Endodermal cell (in vitro differentiated cells): ENCODE measurements around the gene TADA3. TPM values are rescaled to one million over a fixed set of nuclear protein-coding genes. Genes with fewer than 3 reads are reported as not detected.
"Not testable (repeated sequence)": the region's sequence is repeated elsewhere in the genome, so short reads cannot be mapped to it uniquely, and the experiment has no call there.

ENCODE experiments used
- DNase-seq: peaks from one replicate; pipeline ENCODE4 v3.0.0-alpha.2; 2017
- H3K27ac ChIP-seq: 2 replicates; pipeline ENCODE4 v1.5.1; 2013; ENCODE audit warnings: mild to moderate bottlenecking, low read depth, low read length, moderate library complexity
- H3K27me3 ChIP-seq: 2 replicates; pipeline ENCODE4 v1.6.1; 2013; ENCODE audit warnings: mild to moderate bottlenecking, low read length, moderate library complexity; ENCODE audit not compliant: insufficient read depth, control insufficient read depth, poor library complexity, severe bottlenecking
- H3K36me3 ChIP-seq: 2 replicates; pipeline ENCODE4 v1.7.0; 2013; ENCODE audit warnings: mild to moderate bottlenecking, low read length, moderate library complexity; ENCODE audit not compliant: control insufficient read depth, insufficient read depth
- H3K4me1 ChIP-seq: one replicate; pipeline ENCODE4 v1.7.0; 2013; ENCODE audit warnings: low read length; ENCODE audit not compliant: control insufficient read depth, insufficient read depth
- H3K4me3 ChIP-seq: 2 replicates; pipeline ENCODE4 v1.5.1; 2013; ENCODE audit warnings: mild to moderate bottlenecking, low read length, moderate library complexity
- H3K9ac ChIP-seq: 2 replicates; pipeline ENCODE4 v1.6.1; 2013; ENCODE audit warnings: mild to moderate bottlenecking, low read length, moderate library complexity; ENCODE audit not compliant: poor library complexity, severe bottlenecking; ENCODE audit errors: extremely low read depth
- H3K9me3 ChIP-seq: 2 replicates; pipeline ENCODE4 v1.6.1; 2013; ENCODE audit warnings: mild to moderate bottlenecking, low read length, moderate library complexity; ENCODE audit not compliant: control insufficient read depth
- H3K27ac Mint-ChIP-seq: 2 replicates; pipeline ENCODE4 v1.8.0; 2020; ENCODE audit warnings: mixed read lengths
- H3K27me3 Mint-ChIP-seq: 2 replicates; pipeline ENCODE4 v1.8.0; 2021; ENCODE audit warnings: mild to moderate bottlenecking, mixed read lengths; ENCODE audit not compliant: insufficient read depth
- H3K36me3 Mint-ChIP-seq: 2 replicates; pipeline ENCODE4 v1.8.0; 2020; ENCODE audit warnings: low read depth, mixed read lengths
- H3K4me1 Mint-ChIP-seq: 2 replicates; pipeline ENCODE4 v1.8.0; 2020; ENCODE audit warnings: mixed read lengths
- H3K4me3 Mint-ChIP-seq: 2 replicates; pipeline ENCODE4 v1.8.0; 2020; ENCODE audit warnings: mild to moderate bottlenecking, moderate library complexity, mixed read lengths
- H3K9me3 Mint-ChIP-seq: 2 replicates; pipeline ENCODE4 v1.8.0; 2020; ENCODE audit warnings: mild to moderate bottlenecking, mixed read lengths
- CTCF ChIP-seq: fragments of 200-600 bp; sonication (generic); conservative IDR thresholded peaks from 2 replicates; pipeline ENCODE4 v1.5.0; 2021; ENCODE audit warnings: antibody characterized with exemption, mild to moderate bottlenecking
- WGBS, 2 experiments: methylation state at CpG; one replicate each; pipeline versions ENCODE4 v1.1.5 to v1.1.7; 2013; ENCODE audit warnings: missing lambda C conversion rate in 2 of 2, mixed read lengths in 1 of 2; ENCODE audit not compliant: insufficient coverage in 1 of 2, insufficient read length in 1 of 2; 5-methylcytosine and 5-hydroxymethylcytosine counted together
- total RNA-seq, 2 donors: library from RNA; stranded (reverse); fragmentation: NEBNext Ultra II Directional in 1 of 2; extraction: Animal tissue kit (Norgen Biotek cat#: 25700) in 1 of 2; gene quantifications; 2 replicates in 1 of 2; 3 replicates in 1 of 2; pipeline ENCODE4 v1.2.1, GENCODE V29; 2021

Gene TADA3
- total RNA-seq, 2 donors from 2014 or later = 52.4 to 62.0 TPM

- Mint-ChIP-seq H3K27me3 (peaks cover 7% of the 10 kb centered on the region), H3K27ac (no peak overlapping the region), H3K9me3 (no peaks in the 10 kb centered on the region), H3K4me1 (peaks cover 4% of the 10 kb centered on the region), H3K36me3 (peaks cover 20% of the 10 kb centered on the region), H3K4me3 (no peak overlapping the region)
- H3K4me3 ChIP-seq = no peak overlapping the region
- no peaks in the 10 kb centered on the region for H3K4me1 ChIP-seq
- WGBS, 2 experiments = 78 to 90% methylated on average over 4 to 5 of the region's 5 CpGs
- H3K36me3 ChIP-seq = peaks cover 9% of the 10 kb centered on the region
- H3K27me3 ChIP-seq = no peaks in the 10 kb centered on the region
- no peak for TF ChIP-seq CTCF
- no peak overlapping the region for H3K27ac ChIP-seq
- H3K9me3 ChIP-seq = no peaks in the 10 kb centered on the region
- no peak for DNase-seq
- H3K9ac ChIP-seq = no peak overlapping the region
Observed at GRCh38 chr3:9776896-9777693, 15.2 kb downstream of the TADA3 start.

- H3K27ac Mint-ChIP-seq, H3K4me1 Mint-ChIP-seq, H3K9ac ChIP-seq, H3K9me3 ChIP-seq, H3K4me3 ChIP-seq, H3K4me1 ChIP-seq, DNase-seq, H3K36me3 ChIP-seq, H3K27ac ChIP-seq, H3K9me3 Mint-ChIP-seq, H3K36me3 Mint-ChIP-seq, H3K27me3 ChIP-seq: not testable (repeated sequence)
- H3K4me3 Mint-ChIP-seq = peak overlapping the region; percentile 58
- WGBS, 2 experiments = 89 to 100% methylated on average over 1 to 2 of the region's 2 CpGs
- H3K27me3 Mint-ChIP-seq = peaks cover 38% of the 10 kb centered on the region
Observed at GRCh38 chr3:9771007-9771406, 21.3 kb downstream of the TADA3 start.

GRCh38 chr3:9770276-9770812 is 21.9 kb downstream of the TADA3 start:
- TF ChIP-seq CTCF = no peak
- 77 to 84% methylated on average over 7 to 15 of the region's 15 CpGs for WGBS, 2 experiments
- no peaks in the 10 kb centered on the region for H3K9me3 ChIP-seq
- Mint-ChIP-seq H3K36me3 (peaks cover 3% of the 10 kb centered on the region), H3K27me3 (peaks cover 38% of the 10 kb centered on the region), H3K27ac (no peak overlapping the region), H3K9me3 (no peaks in the 10 kb centered on the region), H3K4me3 (peak overlapping the region; percentile 58), H3K4me1 (peaks cover 6% of the 10 kb centered on the region)
- peak overlapping the region; percentile 80 for H3K4me3 ChIP-seq
- no peak overlapping the region for H3K9ac ChIP-seq
- H3K27ac ChIP-seq = no peak overlapping the region
- peaks cover 6% of the 10 kb centered on the region for H3K36me3 ChIP-seq
- H3K4me1 ChIP-seq = no peaks in the 10 kb centered on the region
- H3K27me3 ChIP-seq = no peaks in the 10 kb centered on the region
- DNase-seq = no peak
